K562 (cell line): ENCODE measurements around the gene VTN. TPM values are rescaled to one million over a fixed set of nuclear protein-coding genes. Genes with fewer than 3 reads are reported as not detected.

Experiments used
- ATAC-seq: fragments of 200-7000 bp; cut with Tn5 transposase; 3 replicates; pipeline ENCODE4 v1.9.1; 2020; ENCODE audit warnings: moderate library complexity
- BruUV-seq: library from RNA; stranded (reverse); fragments of 400-500 nt; replicated peaks from 2 replicates; lab custom pipeline; 2021; lab: Mats Ljungman, UMichigan
- CTCF ChIA-PET: fragments of 300-600 bp; formaldehyde crosslinking; extraction: SDS; loops from one replicate; lab custom pipeline; 2021; ENCODE audit warnings: low intra/inter-chr PET ratio; lab: Yijun Ruan, JAX
- POLR2A ChIA-PET: fragments of 300-600, 350-650 bp; sonication (Branson Sonifier 250); formaldehyde crosslinking; extraction: SDS; loops from one replicate; lab custom pipeline; 2021; ENCODE audit warnings: antibody characterized with exemption, inconsistent platforms; lab: Yijun Ruan, JAX
- DNase-seq, 4 experiments: peaks; one replicate each; pipeline versions ENCODE4 v3.0.0 to v3.0.0-alpha.2; 2011 to 2018; ENCODE audit warnings: low spot score in 3 of 4, mixed read lengths in 3 of 4; ENCODE audit errors: extremely low read depth in 1 of 4
- FAIRE-seq: peaks from 2 replicates; lab custom pipeline; 2011; peaks lifted over from hg19 to GRCh38; lab: Jason Lieb, UNC
- H2AFZ ChIP-seq: 2 replicates; pipeline ENCODE4 v1.6.0; 2011; ENCODE audit warnings: low read depth, low read length, control low read depth, inconsistent platforms
- H3K27ac ChIP-seq: fragments of 200-600 bp; 3 replicates; pipeline ENCODE4 v1.8.0; 2011; ENCODE audit warnings: low read depth, mild to moderate bottlenecking, control low read depth, inconsistent platforms, low read length, moderate library complexity, mixed read lengths; ENCODE audit errors: extremely low read depth
- H3K27me3 ChIP-seq, 2 experiments: fragments of 300-600 bp in 1 of 2; 2 replicates in 1 of 2; 3 replicates in 1 of 2; pipeline versions ENCODE4 v1.6.0 to v1.8.0; 2011; ENCODE audit warnings: inconsistent platforms in 2 of 2, low read length in 2 of 2, mild to moderate bottlenecking in 1 of 2, mixed read lengths in 1 of 2, moderate library complexity in 1 of 2; ENCODE audit not compliant: control insufficient read depth in 2 of 2, insufficient read depth in 2 of 2
- H3K36me3 ChIP-seq: fragments of 300-600 bp; 3 replicates; pipeline ENCODE4 v1.8.0; 2011; ENCODE audit warnings: mild to moderate bottlenecking, low read length, inconsistent platforms; ENCODE audit not compliant: control insufficient read depth, insufficient read depth
- H3K4me1 ChIP-seq, 2 experiments: fragments of 200-600 bp in 1 of 2; replicated peaks in 1 of 2; 2 replicates in 1 of 2; 3 replicates in 1 of 2; pipeline versions ENCODE4 v1.5.1 to v1.8.0; 2011; ENCODE audit warnings: inconsistent platforms in 2 of 2, low read length in 2 of 2, mild to moderate bottlenecking in 1 of 2, mixed read lengths in 1 of 2, moderate library complexity in 1 of 2; ENCODE audit not compliant: control insufficient read depth in 2 of 2, insufficient read depth in 2 of 2
- H3K4me2 ChIP-seq: 2 replicates; pipeline ENCODE4 v1.6.1; 2011; ENCODE audit warnings: low read length, control low read depth, inconsistent platforms, mixed read lengths; ENCODE audit not compliant: insufficient read depth
- H3K4me3 ChIP-seq: fragments of 200-600 bp; sonication (generic), shearing (Covaris generic); 2 replicates; pipeline ENCODE4 v1.5.1; 2016; ENCODE audit warnings: control low read depth, inconsistent platforms
- H3K79me2 ChIP-seq: fragments of 200-600 bp; 3 replicates; pipeline ENCODE4 v1.8.0; 2011; ENCODE audit warnings: low read length, inconsistent platforms; ENCODE audit not compliant: control insufficient read depth, insufficient read depth
- H3K9ac ChIP-seq, 2 experiments: 2 replicates each; pipeline versions ENCODE4 v1.6.0 to v1.6.1; 2011; ENCODE audit warnings: low read depth in 2 of 2, low read length in 2 of 2, control low read depth in 1 of 2, inconsistent platforms in 1 of 2, mild to moderate bottlenecking in 1 of 2, mixed read lengths in 1 of 2; ENCODE audit not compliant: insufficient read depth in 1 of 2
- H3K9me1 ChIP-seq: one replicate; pipeline ENCODE4 v1.6.0; 2011; ENCODE audit warnings: inconsistent platforms, mild to moderate bottlenecking, low read length, moderate library complexity; ENCODE audit not compliant: control insufficient read depth, insufficient read depth
- H3K9me3 ChIP-seq: replicated peaks from 2 replicates; pipeline ENCODE4 v1.5.1; 2011; ENCODE audit warnings: low read depth, low read length, inconsistent platforms; ENCODE audit not compliant: control insufficient read depth, insufficient read depth
- H4K20me1 ChIP-seq: replicated peaks from 2 replicates; pipeline ENCODE4 v1.6.1; 2011; ENCODE audit warnings: low read length, inconsistent platforms, mixed read lengths; ENCODE audit not compliant: control insufficient read depth, insufficient read depth
- ARNT ChIP-seq, 2 experiments: fragments of 450-650 bp; IDR thresholded peaks; 2 replicates each; pipeline ENCODE4 v1.6.1; 2016; ENCODE audit warnings: mild to moderate bottlenecking in 1 of 2
- CGGBP1 ChIP-seq: fragments of 250-450 bp; sonication (Bioruptor Pico); IDR thresholded peaks from 2 replicates; pipeline ENCODE4 v1.9.0; 2021; ENCODE audit warnings: mild to moderate bottlenecking
- E2F6 ChIP-seq, 2 experiments: IDR thresholded peaks; 2 replicates each; pipeline ENCODE4 v1.6.1; 2011; ENCODE audit warnings: borderline replicate concordance in 1 of 2, control low read depth in 1 of 2, low read depth in 1 of 2, low read length in 1 of 2, mild to moderate bottlenecking in 1 of 2, mixed read lengths in 1 of 2, moderate library complexity in 1 of 2; ENCODE audit not compliant: insufficient read depth in 1 of 2, insufficient read length in 1 of 2, poor library complexity in 1 of 2, severe bottlenecking in 1 of 2; ENCODE audit errors: extremely low read depth in 1 of 2
- ETV1 ChIP-seq: fragments of 450-650 bp; conservative IDR thresholded peaks from 2 replicates; pipeline ENCODE4 v1.6.1; 2016; ENCODE audit warnings: missing genetic modification characterization, control low read depth, low read depth, missing compliant biosample characterization
- KDM5B ChIP-seq: fragments of 200-600 bp; sonication (generic); IDR thresholded peaks from 2 replicates; pipeline ENCODE4 v1.6.1; 2012; ENCODE audit warnings: low read depth, mild to moderate bottlenecking, moderate library complexity, low read length, control low read depth, inconsistent platforms; ENCODE audit not compliant: insufficient replicate concordance
- MYC ChIP-seq, 2 experiments: fragments of 250-450 bp in 1 of 2; sonication (Bioruptor Pico) in 1 of 2; IDR thresholded peaks; 2 replicates each; pipeline versions ENCODE4 v1.5.1 to v1.6.1; 2012 to 2021; ENCODE audit warnings: low read depth in 2 of 2, borderline replicate concordance in 1 of 2, improper control_type of control experiment in 1 of 2, low read length in 1 of 2, mild to moderate bottlenecking in 1 of 2, moderate library complexity in 1 of 2
- YY1 ChIP-seq, 3 experiments: IDR thresholded peaks; 2 replicates each; pipeline ENCODE4 v1.6.1; 2011; ENCODE audit warnings: low read length in 2 of 3, mild to moderate bottlenecking in 2 of 3, moderate library complexity in 2 of 3, borderline replicate concordance in 1 of 3, control low read depth in 1 of 3, low read depth in 1 of 3; ENCODE audit not compliant: insufficient read depth in 3 of 3, insufficient replicate concordance in 2 of 3, control insufficient read depth in 1 of 3, insufficient read length in 1 of 3; ENCODE audit errors: extremely low read depth in 1 of 3
- ZC3H11A ChIP-seq: IDR thresholded peaks from 2 replicates; pipeline ENCODE4 v1.6.1; 2012; ENCODE audit warnings: low read depth, low read length, improper control_type of control experiment
- ZNF347 ChIP-seq: fragments of 450-650 bp; formaldehyde crosslinking; IDR thresholded peaks from 2 replicates; pipeline ENCODE4 v1.4.0; 2020; ENCODE audit warnings: low read depth, mild to moderate bottlenecking, moderate library complexity
- ZNF445 ChIP-seq: fragments of 250-450 bp; sonication (Bioruptor Pico); IDR thresholded peaks from 2 replicates; pipeline ENCODE4 v1.4.0; 2020; ENCODE audit warnings: low read depth, mild to moderate bottlenecking, moderate library complexity
- WGBS: fragments of 100-300 bp; shearing (Covaris generic); methylation state at CpG from one replicate; pipeline ENCODE4 v1.1.6; 2016; ENCODE audit warnings: low coverage, mixed read lengths; ENCODE audit not compliant: insufficient coverage; ENCODE audit errors: missing lambda C conversion rate; 5-methylcytosine and 5-hydroxymethylcytosine counted together
- in situ Hi-C: fragments of 300-500 bp; cut with MboI; formaldehyde crosslinking; loops from 4 replicates; pipeline ENCODE4 v1.15.0; 2018; ENCODE audit warnings: inconsistent platforms, mixed read lengths
- intact Hi-C: fragments of 100-400 bp; cut with micrococcal nuclease; formaldehyde crosslinking; loops from 2 replicates; pipeline ENCODE4 v1.14.2; 2022
- polyA plus RNA-seq, 8 experiments: library from polyadenylated mRNA; depleted of rRNA in 4 of 8; stranded (reverse) in 5 of 8; unstranded in 3 of 8; fragments of >200 nt; fragmentation: Nextera tagmentation in 2 of 8; fragmentation: Illumina TruSeq in 1 of 8; extraction: Ambion mirVana in 2 of 8; extraction: Trizol in 1 of 8; gene quantifications; 2 replicates each; pipeline versions ENCODE4 v1.2.1 to v1.2.3, GENCODE V29; 2011 to 2014; ENCODE audit warnings: inconsistent platforms in 1 of 8, missing spikeins in 1 of 8
- total RNA-seq, 7 experiments: library from RNA; depleted of rRNA in 6 of 7; stranded (reverse); fragments of >200 nt in 6 of 7; fragmentation: Illumina TruSeq in 2 of 7; extraction: Trizol in 2 of 7; gene quantifications; 2 replicates each; pipeline versions ENCODE4 v1.2.1 to v1.2.3, GENCODE V29; 2011 to 2021; ENCODE audit warnings: low replicate concordance in 1 of 7
- TF ChIP-seq, protein P1 (sequence below): fragments of 450-650 bp; IDR thresholded peaks from 2 replicates; pipeline ENCODE4 v1.7.0; 2016; ENCODE audit warnings: borderline replicate concordance
- TF ChIP-seq, protein P2 (sequence below): fragments of 450-650 bp; IDR thresholded peaks from 2 replicates; pipeline ENCODE4 v1.6.1; 2016

The VTN gene
- total and polyA plus RNA-seq, 9 of the 15 experiments (the other 6 are each of a cell fraction or from before 2014, with no cell fraction given): 0.13 to 1.0 (median 0.29) TPM; not detected in 1

GRCh38 chr17:28317966-28318758 is 51.9 kb downstream of the VTN start:
- ATAC-seq (peak; percentile 38), FAIRE-seq (no peak), DNase-seq (peak; percentile 47 to 61 (median 60))
- 2% methylated on average over 40 of the region's 40 CpGs for WGBS
- intact Hi-C loops: loop anchor here (2.0 kb wide), 1 partner anchor 17 kb away; the partner anchor contains the start of genes IFT20 and TNFAIP1
- Histone ChIP-seq H3K4me3 (peak overlapping the region; percentile 56), H3K4me1 (peaks cover 31 to 43% of the 10 kb centered on the region in 2 experiments), H4K20me1 (0 out of 2 replicates have a peak, but pooled peaks cover 12% of the 10 kb centered on the region), H3K4me2 (peak overlapping the region; percentile 93), H3K27me3 (no peaks in the 10 kb centered on the region), H2AFZ (peak overlapping the region; percentile 82), H3K9me3 (no peaks in the 10 kb centered on the region), H3K9ac (peak overlapping the region; percentile 78 to 99), H3K27ac (peak overlapping the region; percentile 81), H3K36me3 (peaks cover 28% of the 10 kb centered on the region), H3K79me2 (peaks cover 64% of the 10 kb centered on the region), H3K9me1 (no peaks in the 10 kb centered on the region)
- CTCF ChIA-PET: no interaction called here
- in situ Hi-C loops: no loop called here
- TSS peak; percentile 94 for BruUV-seq
- POLR2A ChIA-PET: interaction anchor here (0.6 to 4.9 kb wide), 8 partner anchors 10 to 915 kb away, joined by 3 to 62 read pairs (median 6); partner anchors contain the start of genes IFT20 and TNFAIP1
- TF ChIP-seq ZNF445 (CRISPR knock-in tag) (no peak), MYC (IDR thresholded peaks at IDR 0.05; ENCODE audit: low read depth, low read length) (no peak), MYC (CRISPR knock-in tag; IDR thresholded peaks at IDR 0.05; ENCODE audit: borderline replicate concordance, low read depth) (peak; percentile 58; the same call in 1 of the 2 replicates), CGGBP1 (CRISPR knock-in tag) (no peak), E2F6 (IDR thresholded peaks at IDR 0.05; ENCODE audit: borderline replicate concordance in 1 of 2, extremely low read depth in 1 of 2, insufficient read depth in 1 of 2, insufficient read length in 1 of 2, low read depth in 1 of 2, low read length in 1 of 2, poor library complexity in 1 of 2, severe bottlenecking in 1 of 2) (peak; percentile 18 to 52), YY1 (IDR thresholded peaks at IDR 0.05; ENCODE audit: borderline replicate concordance in 1 of 3, control insufficient read depth in 1 of 3, extremely low read depth in 1 of 3, insufficient read depth in 3 of 3, insufficient read length in 1 of 3, insufficient replicate concordance in 2 of 3, low read depth in 1 of 3, low read length in 2 of 3) (peak in 1 of 3 experiments; percentile 14), ZC3H11A (no peak), KDM5B (peak; percentile 32), ETV1 (tag) (0 out of 2 replicates have a peak, but pooled peaks have one; percentile 13), ZNF347 (CRISPR knock-in tag) (no peak), ARNT (IDR thresholded peaks at IDR 0.05) (peak in 1 of 2 experiments; percentile 8; a peak in 2 of 4 replicates)
- TF ChIP-seq, protein P1, sequence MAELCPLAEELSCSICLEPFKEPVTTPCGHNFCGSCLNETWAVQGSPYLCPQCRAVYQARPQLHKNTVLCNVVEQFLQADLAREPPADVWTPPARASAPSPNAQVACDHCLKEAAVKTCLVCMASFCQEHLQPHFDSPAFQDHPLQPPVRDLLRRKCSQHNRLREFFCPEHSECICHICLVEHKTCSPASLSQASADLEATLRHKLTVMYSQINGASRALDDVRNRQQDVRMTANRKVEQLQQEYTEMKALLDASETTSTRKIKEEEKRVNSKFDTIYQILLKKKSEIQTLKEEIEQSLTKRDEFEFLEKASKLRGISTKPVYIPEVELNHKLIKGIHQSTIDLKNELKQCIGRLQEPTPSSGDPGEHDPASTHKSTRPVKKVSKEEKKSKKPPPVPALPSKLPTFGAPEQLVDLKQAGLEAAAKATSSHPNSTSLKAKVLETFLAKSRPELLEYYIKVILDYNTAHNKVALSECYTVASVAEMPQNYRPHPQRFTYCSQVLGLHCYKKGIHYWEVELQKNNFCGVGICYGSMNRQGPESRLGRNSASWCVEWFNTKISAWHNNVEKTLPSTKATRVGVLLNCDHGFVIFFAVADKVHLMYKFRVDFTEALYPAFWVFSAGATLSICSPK: no peak
- TF ChIP-seq, protein P2, sequence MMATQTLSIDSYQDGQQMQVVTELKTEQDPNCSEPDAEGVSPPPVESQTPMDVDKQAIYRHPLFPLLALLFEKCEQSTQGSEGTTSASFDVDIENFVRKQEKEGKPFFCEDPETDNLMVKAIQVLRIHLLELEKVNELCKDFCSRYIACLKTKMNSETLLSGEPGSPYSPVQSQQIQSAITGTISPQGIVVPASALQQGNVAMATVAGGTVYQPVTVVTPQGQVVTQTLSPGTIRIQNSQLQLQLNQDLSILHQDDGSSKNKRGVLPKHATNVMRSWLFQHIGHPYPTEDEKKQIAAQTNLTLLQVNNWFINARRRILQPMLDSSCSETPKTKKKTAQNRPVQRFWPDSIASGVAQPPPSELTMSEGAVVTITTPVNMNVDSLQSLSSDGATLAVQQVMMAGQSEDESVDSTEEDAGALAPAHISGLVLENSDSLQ: peak; percentile 34; the same call in 1 of the 2 replicates
